ENCODE measurements around the gene MON1A.

GRCh38 chr3:49869525-49870126 lies 60.0 kb downstream of the MON1A start, which contains the start of gene CAMKV:
- TF ChIP-seq POLR2A (IDR thresholded peaks at IDR 0.05): no peak
- no peak for TF ChIP-seq CTCF (IDR thresholded peaks at IDR 0.05)
